ENCODE data around the gene LHX6. TPM values are rescaled to one million over a fixed set of nuclear protein-coding genes. Genes with fewer than 3 reads are reported as not detected.

Gene LHX6
- total RNA-seq = not detected

- POLR2A ChIA-PET = no interaction called here
Measured at GRCh38 chr9:122228568-122229484, at the start of gene LHX6. Gene LHX6, minus strand, starts transcription at chr9:122228957. Its CDS starts 217 bp downstream, at chr9:122228740.

GRCh38 chr9:122277285-122277897 is 48.6 kb upstream of the LHX6 start:
- CTCF ChIA-PET = no interaction called here
- POLR2A ChIA-PET = no interaction called here

More at GRCh38 chr9:122228568-122229484, at the start of gene LHX6:
- CTCF ChIA-PET = no interaction called here

- ChIA-PET POLR2A (no interaction called here), CTCF (no interaction called here)
Measured at GRCh38 chr9:122276096-122276495, 47.3 kb upstream of the LHX6 start.

GRCh38 chr9:122274055-122274454 is 45.3 kb upstream of the LHX6 start:
- CTCF ChIA-PET = no interaction called here

GRCh38 chr9:122268041-122268814 is 39.5 kb upstream of the LHX6 start:
- CTCF ChIA-PET = no interaction called here
- POLR2A ChIA-PET = no interaction called here

More at GRCh38 chr9:122274055-122274454, 45.3 kb upstream of the LHX6 start:
- POLR2A ChIA-PET = no interaction called here

DNA sequence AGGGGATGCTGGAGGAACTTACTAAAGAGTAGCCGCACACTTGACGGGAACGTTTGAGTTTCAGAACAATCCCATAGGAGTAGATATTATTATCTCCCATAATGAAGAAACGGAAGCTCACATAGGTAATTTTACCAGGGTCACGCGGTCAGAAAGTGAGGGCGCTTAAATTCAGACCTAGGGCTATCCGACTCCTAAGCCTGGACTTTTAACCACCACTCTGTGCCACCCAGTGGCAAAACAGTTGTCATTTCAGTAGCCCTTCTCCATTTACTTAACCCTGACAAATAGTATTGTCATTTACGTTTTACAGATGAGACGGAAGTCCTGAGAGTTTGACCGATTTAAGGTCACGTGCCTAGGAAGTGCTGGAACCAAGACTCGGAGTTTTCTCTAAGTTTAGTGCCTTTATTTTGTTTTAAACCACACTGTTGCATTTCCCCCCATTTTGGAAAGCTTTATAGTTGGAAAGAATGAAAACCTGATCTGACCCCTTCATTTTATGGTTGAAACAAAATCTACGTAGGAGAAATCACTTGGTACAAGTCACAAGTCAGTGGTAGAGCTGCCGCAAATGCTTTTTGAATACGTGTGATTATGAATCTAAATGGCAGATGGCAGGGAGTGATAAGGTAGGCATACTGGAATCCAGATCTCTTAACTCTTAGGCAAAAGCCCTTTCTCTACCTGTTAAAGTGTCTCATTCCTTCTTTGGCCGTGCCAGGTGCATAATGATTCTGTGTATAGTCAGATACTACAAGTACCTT is 36.6 kb upstream of the LHX6 start:
- ChIA-PET CTCF (interaction anchor here (1.2 to 1.8 kb wide), 3 partner anchors 140 to 166 kb away, joined by 3 to 6 read pairs (median 5); no protein-coding TSS in a partner anchor), POLR2A (interaction anchor here (0.9 kb wide), 1 partner anchor 82 kb away, joined by 3 read pairs; no protein-coding TSS in a partner anchor)

- POLR2A ChIA-PET = interaction anchor here (0.9 kb wide), 1 partner anchor 83 kb away, joined by 3 read pairs; no protein-coding TSS in a partner anchor
- CTCF ChIA-PET = interaction anchor here (1.2 to 1.8 kb wide), 3 partner anchors 139 to 166 kb away, joined by 3 to 6 read pairs (median 5); no protein-coding TSS in a partner anchor
Measured at GRCh38 chr9:122264360-122265148, 35.8 kb upstream of the LHX6 start, which contains the start of the genes MRRF and RBM18. Gene MRRF, plus strand, starts transcription at chr9:122264882. Its CDS starts 6,010 bp downstream, at chr9:122270892. Gene RBM18, minus strand, starts transcription at chr9:122264840. Its CDS starts 3,348 bp downstream, at chr9:122261492.

DNA sequence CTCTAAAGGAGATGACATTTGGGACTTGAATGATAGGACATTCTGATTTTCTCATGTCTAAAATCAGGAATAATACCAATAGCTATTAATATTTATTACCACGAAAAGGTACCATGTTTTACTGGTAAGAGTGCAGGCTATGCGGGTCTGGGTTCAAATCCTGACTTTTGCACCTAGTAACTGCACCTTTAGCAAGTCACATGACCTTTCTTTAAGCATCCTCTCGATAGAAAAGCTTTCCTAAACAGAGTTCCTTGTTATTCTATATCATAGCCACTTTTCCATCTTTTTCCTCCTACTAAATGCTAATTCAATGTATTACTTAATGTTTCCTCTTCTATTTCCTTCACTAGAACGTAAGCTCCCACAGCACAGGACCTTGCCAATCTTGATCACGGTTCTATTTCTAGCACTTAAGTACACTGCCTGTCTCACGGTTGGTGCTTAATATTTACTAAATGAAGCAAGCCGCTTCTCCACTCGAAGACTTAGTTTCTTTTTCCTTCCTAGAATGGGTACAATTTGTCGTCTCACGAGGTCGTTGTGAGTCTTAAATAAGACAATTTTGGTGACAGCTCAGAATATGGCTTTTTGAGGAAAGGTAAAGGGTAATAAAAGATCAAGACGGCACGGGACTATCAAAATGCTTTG is 35.1 kb upstream of the LHX6 start:
- ChIA-PET POLR2A (interaction anchor here (0.9 kb wide), 1 partner anchor 84 kb away, joined by 3 read pairs; no protein-coding TSS in a partner anchor), CTCF (interaction anchor here (0.6 to 1.8 kb wide), 3 partner anchors 113 to 165 kb away, joined by 3 to 6 read pairs (median 5); no protein-coding TSS in a partner anchor)

GRCh38 chr9:122262073-122262472 is 33.3 kb upstream of the LHX6 start:
- POLR2A ChIA-PET = no interaction called here
- CTCF ChIA-PET = no interaction called here

- ChIA-PET POLR2A (no interaction called here), CTCF (no interaction called here)
Measured at GRCh38 chr9:122261469-122261881, 32.7 kb upstream of the LHX6 start.

DNA sequence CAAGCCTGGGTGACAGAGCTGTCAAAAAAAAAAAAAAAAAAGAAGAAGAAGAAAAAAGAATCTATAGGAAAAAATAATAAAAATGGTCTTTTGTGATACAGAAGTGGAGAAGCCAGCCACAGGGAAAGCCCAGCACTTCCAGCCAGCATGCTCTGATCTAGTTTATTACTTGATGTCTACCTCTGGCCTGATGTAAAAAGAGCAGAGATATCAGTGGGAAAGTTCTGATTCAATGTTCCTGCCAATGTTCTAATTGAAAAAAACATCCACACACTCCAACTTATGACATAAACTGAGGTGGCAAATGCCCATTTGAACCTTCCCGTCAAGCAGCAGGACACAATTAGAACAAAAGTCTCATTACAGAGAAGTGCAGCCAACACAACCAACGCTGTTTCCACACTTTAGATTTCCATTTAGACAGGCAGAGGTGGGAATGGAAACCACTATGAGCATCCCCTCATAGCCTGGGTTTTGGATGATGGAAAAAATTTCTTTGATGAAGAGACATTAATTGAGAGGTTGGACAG is 30.2 kb upstream of the LHX6 start:
- ChIA-PET POLR2A (no interaction called here), CTCF (no interaction called here)

DNA sequence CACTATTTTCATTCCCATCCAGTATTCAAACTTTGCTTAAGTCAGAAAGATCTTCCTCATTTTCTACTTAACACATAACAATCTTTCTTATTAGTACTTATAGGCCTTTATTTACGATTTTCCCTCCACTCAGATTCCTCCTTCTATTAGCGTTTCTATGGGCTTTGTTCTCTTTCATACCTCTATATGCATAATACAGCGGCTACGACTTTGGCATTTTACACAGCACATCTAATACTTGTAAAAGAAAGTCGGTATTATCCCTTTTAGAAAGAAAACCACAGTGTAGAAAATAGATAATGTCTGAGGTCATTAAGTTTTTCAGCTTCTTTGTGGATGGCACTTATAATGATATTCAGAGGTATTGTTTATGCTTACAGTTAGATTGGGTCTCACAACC is 27.4 kb upstream of the LHX6 start:
- ChIA-PET POLR2A (no interaction called here), CTCF (no interaction called here)

GRCh38 chr9:122254761-122255160 is 26.0 kb upstream of the LHX6 start:
- POLR2A ChIA-PET = no interaction called here

DNA sequence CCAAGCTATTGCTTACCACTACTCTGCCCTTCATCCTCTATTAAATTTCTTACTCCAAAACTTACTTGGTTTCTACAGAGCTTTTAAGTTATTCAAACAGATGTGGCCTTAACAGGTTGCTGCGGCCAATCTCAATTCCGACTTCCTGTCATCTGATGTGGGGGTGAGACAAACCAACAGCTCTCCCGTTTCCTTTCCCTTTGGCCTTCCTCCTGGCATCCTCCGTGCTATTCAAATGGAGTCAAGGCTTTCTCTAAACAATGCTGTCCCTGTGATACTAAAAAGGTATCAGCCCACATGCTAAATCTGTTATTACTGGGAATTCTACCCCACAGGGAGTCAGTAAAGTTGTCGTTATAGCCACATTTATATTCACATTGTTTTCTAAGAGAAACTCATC is 24.0 kb upstream of the LHX6 start:
- CTCF ChIA-PET = no interaction called here
- POLR2A ChIA-PET = no interaction called here

More at GRCh38 chr9:122254761-122255160, 26.0 kb upstream of the LHX6 start:
- CTCF ChIA-PET = no interaction called here

DNA sequence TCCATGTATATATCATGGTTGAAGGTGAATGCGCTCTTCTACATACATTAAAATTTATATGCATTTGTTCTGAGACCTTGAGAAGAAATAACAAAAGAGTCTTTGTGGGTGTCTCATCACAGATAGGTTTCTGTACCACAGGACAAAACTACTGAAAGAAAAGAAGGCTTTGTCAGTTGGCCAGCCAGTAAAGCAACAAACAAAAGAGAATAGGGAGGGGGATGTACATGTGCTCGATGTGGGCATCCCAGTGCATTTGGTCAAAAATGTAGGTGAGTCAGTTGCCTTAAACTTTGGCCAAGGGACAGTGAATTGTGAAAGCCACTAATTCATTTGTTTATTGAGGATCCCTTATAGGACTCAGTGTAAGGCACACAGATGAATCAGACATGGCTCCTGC is 22.6 kb upstream of the LHX6 start:
- ChIA-PET POLR2A (no interaction called here), CTCF (no interaction called here)

GRCh38 chr9:122248448-122248865 is 19.7 kb upstream of the LHX6 start:
- CTCF ChIA-PET = no interaction called here
- POLR2A ChIA-PET = no interaction called here

DNA sequence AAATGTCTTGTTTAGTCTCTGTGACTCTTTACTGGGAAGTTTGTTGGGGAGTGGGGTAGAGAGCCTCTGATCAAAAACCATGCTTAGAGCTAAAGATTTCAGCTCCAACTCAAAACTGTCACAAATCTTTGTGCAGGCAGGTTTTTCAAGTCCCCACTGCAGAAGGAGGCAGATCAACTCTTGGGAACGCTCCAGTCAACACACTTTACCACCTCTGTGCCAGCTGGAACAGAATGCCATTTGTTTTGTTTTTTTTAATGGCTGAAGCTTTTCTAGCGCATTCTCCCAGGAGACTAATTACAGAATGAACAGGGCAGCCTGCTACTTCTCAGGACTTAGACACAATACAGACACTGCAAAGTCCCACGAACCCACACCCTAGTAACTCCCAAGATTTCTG is 17.9 kb upstream of the LHX6 start:
- CTCF ChIA-PET = no interaction called here
- POLR2A ChIA-PET = no interaction called here

GRCh38 chr9:122244349-122244748 is 15.6 kb upstream of the LHX6 start:
- ChIA-PET CTCF (no interaction called here), POLR2A (no interaction called here)
